Inflammatory macrophage (primary cell): ENCODE measurements around the gene MTMR6.

Experiments
- DNase-seq, 2 donors: peaks; one replicate each; pipeline ENCODE4 v3.0.0-alpha.2; 2020 to 2022

MTMR6 gene

DNA sequence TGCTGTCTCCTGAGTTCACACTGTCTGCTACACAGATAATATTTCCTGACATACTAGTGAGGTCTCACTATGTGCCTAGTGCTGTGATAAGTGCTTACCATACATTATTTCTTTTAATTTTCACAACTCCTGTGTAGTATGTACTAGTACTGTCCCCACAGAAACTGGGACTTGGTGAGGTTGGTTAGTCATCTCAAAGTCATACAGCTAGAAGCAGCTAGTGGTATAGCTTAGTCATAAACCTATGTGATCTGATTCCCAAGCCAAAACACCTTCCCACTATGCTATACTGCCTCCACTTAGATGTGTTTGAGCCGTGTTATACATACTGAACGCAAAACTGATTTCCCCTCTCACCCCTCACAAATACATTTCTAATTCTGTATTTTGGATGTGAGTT, 10.5 kb downstream of the MTMR6 start:
- DNase-seq = no peak

- DNase-seq = no peak
Measured at GRCh38 chr13:25268561-25268960, 18.7 kb downstream of the MTMR6 start.

GRCh38 chr13:25267715-25268114, 19.6 kb downstream of the MTMR6 start:
- DNase-seq = peak; percentile 27 to 38

GRCh38 chr13:25266706-25267105, 20.6 kb downstream of the MTMR6 start:
- DNase-seq = peak; percentile 27 to 63

- DNase-seq = no peak
Measured at GRCh38 chr13:25262261-25262660, 25.0 kb downstream of the MTMR6 start.

- no peak for DNase-seq
Measured at GRCh38 chr13:25253702-25254101, 33.6 kb downstream of the MTMR6 start.

DNA sequence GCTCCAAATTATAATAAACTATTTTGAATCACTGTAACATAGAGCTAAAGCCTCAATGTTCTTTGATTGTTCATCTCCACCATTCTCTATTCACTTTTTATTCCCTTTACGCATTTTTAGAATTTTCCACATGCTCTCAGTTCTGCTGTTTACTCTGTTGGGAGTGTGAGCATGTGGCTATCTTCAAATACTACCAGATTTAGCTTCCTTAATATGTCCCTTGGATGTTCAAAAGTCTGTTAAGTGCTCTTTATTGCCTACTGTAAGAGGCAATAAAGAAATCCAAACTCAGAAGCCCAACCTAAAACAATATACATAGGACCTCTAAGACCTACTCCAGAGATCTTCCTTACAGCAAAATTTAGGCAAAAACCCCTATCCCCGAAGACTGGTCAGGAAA, 34.5 kb downstream of the MTMR6 start:
- no peak for DNase-seq

DNA sequence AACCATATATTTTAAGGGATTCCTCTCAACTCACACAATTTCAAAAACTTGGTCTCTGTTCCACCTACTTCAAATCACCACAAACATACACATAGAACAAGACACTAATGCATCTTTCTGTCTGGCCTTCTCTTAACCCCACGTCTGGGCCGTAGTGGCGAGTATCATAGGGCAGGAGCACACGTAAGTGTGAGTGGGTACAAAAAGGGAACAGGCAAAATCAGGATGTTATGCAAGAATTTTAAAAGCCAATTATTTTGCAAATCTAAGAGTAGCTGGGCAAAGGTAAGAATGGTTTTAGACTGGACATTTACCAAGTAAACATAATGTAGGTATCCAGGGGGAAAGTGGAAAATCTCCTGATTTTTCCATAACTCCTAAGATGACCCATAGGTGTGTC, 35.1 kb downstream of the MTMR6 start:
- DNase-seq = peak; percentile 67 to 74

DNA sequence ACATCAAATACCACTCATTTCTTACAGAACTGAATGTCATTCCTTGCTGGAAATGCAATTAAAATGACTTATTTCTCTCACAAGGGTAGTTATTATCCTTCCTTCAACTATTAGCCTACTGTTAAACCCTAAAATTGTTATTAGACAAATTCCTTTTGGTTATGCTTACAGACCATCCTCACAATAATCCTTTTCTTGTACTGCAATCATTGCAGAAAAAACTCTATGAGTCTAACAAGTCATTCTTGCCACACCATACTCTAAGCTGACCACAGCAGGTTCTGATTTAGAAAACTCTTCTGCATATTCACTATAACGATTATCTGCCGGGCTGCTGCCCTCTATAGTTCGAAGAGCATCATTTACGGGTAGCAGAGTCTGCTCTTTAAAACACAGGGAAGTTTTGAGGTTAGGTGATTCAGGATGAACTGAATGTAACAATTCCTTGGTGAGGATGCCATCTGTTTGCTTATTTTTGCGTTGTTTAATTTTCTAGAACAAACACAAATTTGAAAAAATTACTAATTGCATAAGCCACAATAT, 38.2 kb downstream of the MTMR6 start:
- peak; percentile 61 to 72 for DNase-seq

GRCh38 chr13:25248071-25248470, 39.2 kb downstream of the MTMR6 start:
- DNase-seq = peak in 1 of 2 donors; percentile 62

DNA sequence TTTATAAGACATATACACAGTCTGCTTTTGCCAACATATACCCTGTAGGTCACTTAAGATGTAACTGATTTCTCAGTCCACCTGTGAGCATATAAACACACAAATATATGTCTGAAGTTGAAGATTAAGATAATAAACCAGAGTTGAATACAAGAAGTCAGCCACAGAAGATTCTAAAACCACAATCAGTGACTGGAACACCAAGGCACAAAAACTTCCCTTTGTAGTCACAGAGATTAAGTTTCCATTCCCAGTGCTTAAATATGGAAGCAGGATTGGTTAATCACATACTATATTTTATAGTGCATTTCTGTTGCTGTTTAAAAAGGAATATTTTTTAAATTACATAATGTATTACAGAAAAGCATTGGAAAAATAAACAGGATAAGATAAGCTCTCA, 39.9 kb downstream of the MTMR6 start:
- no peak for DNase-seq

DNA sequence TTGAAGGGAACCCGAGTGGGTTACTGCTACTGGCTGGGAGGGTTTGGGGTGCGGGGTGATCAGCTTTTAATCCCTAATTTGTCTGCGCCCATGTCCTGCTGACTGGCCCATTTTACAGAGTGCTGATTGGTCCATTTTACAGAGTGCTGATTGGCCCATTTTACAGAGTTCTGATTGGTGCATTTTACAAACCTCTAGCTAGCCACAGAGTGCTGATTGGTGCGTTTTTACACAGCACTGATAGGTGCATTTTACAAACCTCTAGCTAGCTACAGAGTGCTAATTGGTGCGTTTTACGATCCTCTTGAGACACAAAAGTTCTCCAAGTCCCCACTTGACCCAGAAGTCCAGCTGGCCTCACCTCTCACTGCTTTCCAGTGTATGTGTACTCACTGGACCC, 43.2 kb downstream of the MTMR6 start:
- DNase-seq = no peak

DNA sequence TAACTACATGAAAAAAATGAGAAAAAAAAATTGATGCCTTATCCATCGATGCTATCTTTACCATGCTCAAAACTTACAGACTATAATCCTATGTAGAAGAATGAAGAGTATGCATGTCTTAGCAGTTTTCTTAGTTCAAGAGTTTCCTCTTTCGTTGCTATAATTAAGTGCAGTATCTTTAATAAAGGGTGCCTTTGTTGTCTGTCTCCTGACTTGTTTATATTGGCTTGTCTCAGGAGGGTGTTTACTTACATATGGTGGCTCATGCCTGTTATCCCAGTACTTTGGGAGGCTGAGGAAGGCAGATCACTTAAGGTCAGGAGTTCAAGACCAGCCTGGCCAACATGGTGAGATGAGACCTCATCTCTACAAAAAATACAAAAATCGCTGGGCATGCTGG, 44.3 kb downstream of the MTMR6 start:
- no peak for DNase-seq

DNA sequence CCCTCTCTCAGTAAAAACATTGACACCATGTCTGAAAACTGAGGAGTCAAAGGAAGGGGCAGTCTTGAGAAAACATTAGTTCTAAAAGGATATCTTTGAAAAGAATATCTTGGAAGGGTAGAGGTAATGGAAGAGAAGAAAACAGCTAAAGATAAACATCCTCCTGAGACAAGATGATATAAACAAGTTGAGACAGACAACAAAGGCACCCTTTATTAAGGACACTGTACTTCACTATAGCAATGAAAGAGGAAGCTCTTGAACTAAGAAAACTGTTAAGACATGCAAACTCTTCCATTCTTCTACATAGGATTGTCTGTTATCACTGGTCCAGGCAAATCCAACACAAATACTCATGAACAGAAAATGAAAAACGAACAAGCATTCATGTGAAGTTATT, 46.3 kb downstream of the MTMR6 start:
- no peak for DNase-seq

DNA sequence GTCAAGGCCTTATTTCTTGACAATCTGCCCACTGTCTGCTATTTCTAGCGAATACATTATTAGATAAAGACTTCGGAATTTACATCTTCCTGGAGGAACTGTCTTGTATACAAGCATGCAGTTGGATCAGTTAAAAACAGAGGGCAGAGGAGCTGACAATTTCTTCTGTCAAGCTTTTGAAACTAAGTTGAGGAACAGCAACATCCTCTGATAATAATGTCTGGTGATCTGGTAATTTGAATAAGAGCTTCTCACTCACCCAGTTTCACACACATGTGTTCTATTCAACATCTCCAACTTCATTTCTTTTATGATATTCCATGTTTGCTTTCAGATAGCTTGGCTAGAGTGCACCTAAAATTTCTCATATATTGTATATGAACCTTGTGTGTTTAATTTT, 50.2 kb downstream of the MTMR6 start:
- DNase-seq = no peak

GRCh38 chr13:25233861-25234260, 53.4 kb downstream of the MTMR6 start:
- DNase-seq = no peak

- peak; percentile 50 to 64 for DNase-seq
Measured at GRCh38 chr13:25232937-25233515, 54.3 kb downstream of the MTMR6 start.

DNA sequence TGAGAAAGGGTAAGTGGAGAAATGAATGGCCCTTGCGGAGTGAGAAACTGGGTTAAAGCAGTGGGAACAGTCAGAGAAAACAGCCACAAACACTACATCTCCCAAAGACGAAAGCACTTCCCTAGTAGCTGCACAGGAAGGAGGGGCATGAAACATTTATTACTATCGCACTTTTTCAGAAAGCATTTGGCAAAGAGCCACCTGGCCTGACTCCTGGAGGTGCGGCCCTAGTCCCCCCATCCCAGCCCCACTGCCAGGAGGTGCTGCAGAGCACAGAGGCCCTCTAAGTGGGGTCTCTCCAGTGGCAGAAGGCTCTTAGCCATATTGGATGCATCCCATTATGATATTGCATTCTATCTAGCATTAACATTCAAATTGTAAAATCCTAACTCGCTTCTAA, 55.8 kb downstream of the MTMR6 start:
- DNase-seq = no peak

GRCh38 chr13:25227690-25228089, 59.6 kb downstream of the MTMR6 start:
- no peak for DNase-seq

GRCh38 chr13:25225970-25226369, 61.3 kb downstream of the MTMR6 start:
- DNase-seq = no peak

DNA sequence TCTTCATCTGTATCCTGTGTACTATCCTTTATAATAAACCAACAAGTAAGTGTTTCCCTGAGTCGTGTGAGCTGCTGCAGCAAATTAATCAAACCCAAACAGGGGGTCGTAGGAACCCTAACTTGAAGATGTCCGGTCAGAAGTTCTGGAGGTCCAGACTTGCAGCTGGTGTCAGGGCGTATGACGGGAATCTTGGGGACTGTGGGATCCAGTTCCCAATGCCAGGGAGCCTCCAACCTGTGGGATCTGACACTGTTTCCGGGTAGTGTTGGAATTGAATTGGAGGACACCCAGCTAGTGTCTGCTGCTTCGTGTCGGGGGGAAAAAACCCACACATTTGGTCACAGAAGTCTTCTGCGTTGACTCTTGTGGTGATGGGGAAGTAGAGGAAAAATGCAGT, 63.1 kb downstream of the MTMR6 start:
- no peak for DNase-seq

- DNase-seq = no peak
Measured at GRCh38 chr13:25222740-25223139, 64.5 kb downstream of the MTMR6 start.

DNA sequence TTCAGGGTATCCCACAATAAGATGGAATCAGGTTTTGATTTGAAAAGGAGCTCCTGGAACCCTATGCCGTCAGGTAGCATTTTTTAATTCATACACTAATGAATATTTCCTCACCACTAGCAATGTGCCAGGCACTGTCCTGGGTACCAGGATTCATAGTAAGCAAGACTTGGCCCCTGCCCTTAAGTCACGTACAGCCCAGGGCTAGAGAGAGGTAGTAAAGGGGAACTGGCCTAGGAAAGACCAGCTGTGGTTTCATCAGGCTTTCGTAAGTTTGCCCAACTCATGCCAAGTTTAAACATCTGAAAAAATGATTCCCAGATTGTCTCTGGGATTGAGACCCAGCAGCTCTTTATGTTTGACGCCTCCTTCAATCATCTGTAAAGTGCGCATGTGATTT, 69.3 kb downstream of the MTMR6 start:
- peak; percentile 49 to 51 for DNase-seq

- no peak for DNase-seq
Measured at GRCh38 chr13:25217023-25217885, 70.0 kb downstream of the MTMR6 start.
